H1 (cell line): ENCODE measurements around the gene WLS. TPM values are rescaled to one million over a fixed set of nuclear protein-coding genes. Genes with fewer than 3 reads are reported as not detected.
"Not testable (repeated sequence)": the region's sequence is repeated elsewhere in the genome, so short reads cannot be mapped to it uniquely, and the experiment has no call there.

Experiments
- CTCF ChIA-PET: fragments of 300-600 bp; sonication (Branson Sonifier 250); formaldehyde crosslinking; loops from one replicate; lab custom pipeline; 2021; ENCODE audit not compliant: partially characterized antibody; lab: Charles Lee
- POLR2A ChIA-PET: fragments of 300-600 bp; sonication (Branson Sonifier 250); formaldehyde crosslinking; loops from one replicate; lab custom pipeline; 2021; ENCODE audit warnings: inconsistent platforms; ENCODE audit not compliant: partially characterized antibody; lab: Charles Lee
- DNase-seq, 2 experiments: peaks; one replicate each; pipeline versions ENCODE4 v3.0.0 to v3.0.0-alpha.2; 2010 to 2022; ENCODE audit warnings: low spot score in 2 of 2, low read depth in 1 of 2, mixed read lengths in 1 of 2
- FAIRE-seq: peaks from 2 replicates; lab custom pipeline; 2011; peaks lifted over from hg19 to GRCh38; lab: Jason Lieb, UNC
- H2AFZ ChIP-seq: 2 replicates; pipeline ENCODE4 v1.8.1; 2012; ENCODE audit warnings: low read length, inconsistent platforms
- H2AK5ac ChIP-seq: 2 replicates; pipeline ENCODE4 v1.6.1; 2013; ENCODE audit warnings: low read depth, low read length
- H2BK120ac ChIP-seq: replicated peaks from 2 replicates; pipeline ENCODE3; 2013; ENCODE audit warnings: low read depth, low read length, inconsistent platforms
- H2BK12ac ChIP-seq: 2 replicates; pipeline ENCODE4 v1.6.1; 2013; ENCODE audit warnings: low read depth, low read length
- H2BK15ac ChIP-seq: 2 replicates; pipeline ENCODE4 v1.6.1; 2013; ENCODE audit warnings: low read length
- H2BK20ac ChIP-seq: 2 replicates; pipeline ENCODE4 v1.6.1; 2013; ENCODE audit warnings: low read length
- H2BK5ac ChIP-seq: 2 replicates; pipeline ENCODE4 v1.6.1; 2013; ENCODE audit warnings: low read depth, low read length
- H3K14ac ChIP-seq: 2 replicates; pipeline ENCODE4 v1.6.1; 2013; ENCODE audit warnings: inconsistent platforms; ENCODE audit not compliant: insufficient read length
- H3K18ac ChIP-seq: 2 replicates; pipeline ENCODE4 v1.6.1; 2013; ENCODE audit warnings: low read length; ENCODE audit errors: extremely low read depth
- H3K23ac ChIP-seq: 2 replicates; pipeline ENCODE4 v1.6.1; 2013; ENCODE audit warnings: inconsistent platforms; ENCODE audit not compliant: insufficient read length
- H3K23me2 ChIP-seq: 2 replicates; pipeline ENCODE4 v1.6.1; 2013; ENCODE audit warnings: low read depth, low read length
- H3K27ac ChIP-seq: 2 replicates; pipeline ENCODE4 v1.6.1; 2011; ENCODE audit warnings: low read depth, low read length, inconsistent platforms
- H3K27me3 ChIP-seq, 4 experiments: replicated peaks in 1 of 4; 1 replicate in 1 of 4; 2 replicates in 3 of 4; pipeline versions ENCODE4 v1.6.1 to v1.8.1; 2011 to 2013; ENCODE audit warnings: low read length in 3 of 4, mild to moderate bottlenecking in 3 of 4, inconsistent platforms in 2 of 4, mixed read lengths in 2 of 4, moderate library complexity in 1 of 4; ENCODE audit not compliant: control insufficient read depth in 3 of 4, insufficient read depth in 3 of 4; ENCODE audit errors: extremely low read depth in 1 of 4
- H3K36me3 ChIP-seq, 4 experiments: 2 replicates each; pipeline versions ENCODE4 v1.6.1 to v1.8.1; 2011 to 2013; ENCODE audit warnings: mild to moderate bottlenecking in 4 of 4, low read length in 3 of 4, moderate library complexity in 2 of 4, control low read depth in 1 of 4, inconsistent platforms in 1 of 4; ENCODE audit not compliant: insufficient read depth in 4 of 4, control insufficient read depth in 2 of 4
- H3K4ac ChIP-seq: replicated peaks from 2 replicates; pipeline ENCODE3; 2013; ENCODE audit warnings: low read length, low read depth, mixed read lengths, inconsistent platforms; ENCODE audit not compliant: insufficient read length
- H3K4me1 ChIP-seq, 4 experiments: replicated peaks in 1 of 4; 1 replicate in 1 of 4; 2 replicates in 3 of 4; pipeline versions ENCODE4 v1.6.1 to v1.8.1; 2011 to 2013; ENCODE audit warnings: low read length in 3 of 4, inconsistent platforms in 2 of 4, mixed read lengths in 1 of 4; ENCODE audit not compliant: insufficient read depth in 4 of 4, control insufficient read depth in 3 of 4
- H3K4me2 ChIP-seq, 2 experiments: 2 replicates each; pipeline versions ENCODE4 v1.6.1 to v1.8.1; 2011 to 2013; ENCODE audit warnings: low read depth in 2 of 2, low read length in 2 of 2, control low read depth in 1 of 2, inconsistent platforms in 1 of 2, mild to moderate bottlenecking in 1 of 2; ENCODE audit not compliant: insufficient read depth in 1 of 2
- H3K4me3 ChIP-seq, 4 experiments: fragments of 200-600, 300-600 bp in 1 of 4; sonication (generic), shearing (Covaris generic), sonication (Bioruptor Twin) in 1 of 4; 2 replicates each; pipeline versions ENCODE4 v1.5.1 to v1.8.1; 2011 to 2016; ENCODE audit warnings: low read length in 4 of 4, low read depth in 3 of 4, control low read depth in 2 of 4, inconsistent platforms in 2 of 4, mild to moderate bottlenecking in 2 of 4, mixed read lengths in 1 of 4, moderate library complexity in 1 of 4; ENCODE audit not compliant: insufficient read depth in 2 of 4; ENCODE audit errors: extremely low read depth in 1 of 4
- H3K56ac ChIP-seq: replicated peaks from 2 replicates; pipeline ENCODE3; 2013; ENCODE audit warnings: low read depth, mild to moderate bottlenecking, mixed read lengths, low read length, inconsistent platforms; ENCODE audit not compliant: insufficient read length
- H3K79me1 ChIP-seq: 2 replicates; pipeline ENCODE4 v1.6.1; 2013; ENCODE audit warnings: low read depth, low read length, control low read depth
- H3K79me2 ChIP-seq, 2 experiments: 2 replicates each; pipeline versions ENCODE4 v1.6.1 to v1.8.1; 2012 to 2013; ENCODE audit warnings: low read length in 2 of 2, mild to moderate bottlenecking in 2 of 2, inconsistent platforms in 1 of 2; ENCODE audit not compliant: insufficient read depth in 2 of 2, control insufficient read depth in 1 of 2
- H3K9ac ChIP-seq, 4 experiments: replicated peaks in 1 of 4; 1 replicate in 1 of 4; 2 replicates in 3 of 4; pipeline versions ENCODE4 v1.6.1 to v1.8.1; 2011 to 2013; ENCODE audit warnings: low read depth in 3 of 4, low read length in 3 of 4, control low read depth in 2 of 4, mild to moderate bottlenecking in 2 of 4, moderate library complexity in 2 of 4, inconsistent platforms in 1 of 4; ENCODE audit errors: extremely low read depth in 1 of 4
- H3K9me3 ChIP-seq, 2 experiments: 2 replicates each; pipeline versions ENCODE4 v1.6.1 to v1.8.1; 2012 to 2013; ENCODE audit warnings: mild to moderate bottlenecking in 2 of 2, moderate library complexity in 2 of 2, control low read depth in 1 of 2, inconsistent platforms in 1 of 2, low read depth in 1 of 2, low read length in 1 of 2, mixed read lengths in 1 of 2; ENCODE audit not compliant: insufficient read depth in 2 of 2
- H4K20me1 ChIP-seq, 2 experiments: replicated peaks in 1 of 2; 2 replicates each; pipeline versions ENCODE3 to v1.8.1; 2011 to 2013; ENCODE audit warnings: inconsistent platforms in 2 of 2, low read length in 2 of 2, mild to moderate bottlenecking in 1 of 2; ENCODE audit not compliant: insufficient read depth in 2 of 2, control insufficient read depth in 1 of 2
- H4K5ac ChIP-seq: 2 replicates; pipeline ENCODE4 v1.6.1; 2013; ENCODE audit warnings: low read length, low read depth, mixed read lengths, inconsistent platforms; ENCODE audit not compliant: insufficient read length
- H4K8ac ChIP-seq: 2 replicates; pipeline ENCODE4 v1.8.0; 2013; ENCODE audit warnings: mild to moderate bottlenecking, moderate library complexity, low read length, inconsistent platforms; ENCODE audit not compliant: insufficient read depth; ENCODE audit errors: extremely low read depth
- H4K91ac ChIP-seq: replicated peaks from 2 replicates; pipeline ENCODE3; 2013; ENCODE audit warnings: low read length, mixed read lengths, inconsistent platforms; ENCODE audit not compliant: insufficient read length
- USF2 ChIP-seq: IDR thresholded peaks from 2 replicates; pipeline ENCODE4 v1.6.1; 2011; ENCODE audit warnings: low read length, improper control_type of control experiment
- WGBS, 2 experiments: shearing (Covaris generic) in 1 of 2; methylation state at CpG; one replicate each; pipeline versions ENCODE4 v1.1.6 to v1.1.7; 2013 to 2015; ENCODE audit warnings: low lambda C conversion rate in 2 of 2, mixed read lengths in 2 of 2, inconsistent platforms in 1 of 2, low coverage in 1 of 2, missing lambda C conversion rate in 1 of 2; ENCODE audit not compliant: insufficient replicate concordance in 2 of 2, insufficient coverage in 1 of 2, insufficient read length in 1 of 2; ENCODE audit errors: extremely low coverage in 1 of 2, missing lambda C conversion rate in 1 of 2; 5-methylcytosine and 5-hydroxymethylcytosine counted together
- polyA plus RNA-seq, 7 experiments: library from polyadenylated mRNA; depleted of rRNA in 3 of 7; stranded (reverse) in 5 of 7; unstranded in 2 of 7; fragments of >200 nt in 5 of 7; fragments of 200-250 nt in 2 of 7; gene quantifications; 1 replicate in 5 of 7; 2 replicates in 1 of 7; 4 replicates in 1 of 7; pipeline versions ENCODE4 v1.2.1 to v1.2.3, GENCODE V29; 2011 to 2013; ENCODE audit warnings: missing spikeins in 2 of 7, mixed read lengths in 2 of 7
- total RNA-seq: library from RNA; stranded (reverse); fragmentation: NEBNext Ultra II Directional; extraction: Animal tissue kit (Norgen Biotek cat#: 25700); gene quantifications from 2 replicates; pipeline ENCODE4 v1.2.1, GENCODE V29; 2021

WLS gene
- total and polyA plus RNA-seq, 2 of the 8 experiments (the other 6 are each of a cell fraction or from before 2014, with no cell fraction given) = 1.2 to 2.7 TPM

- H2BK5ac ChIP-seq, H3K4ac ChIP-seq, H3K23ac ChIP-seq, H4K5ac ChIP-seq, H4K20me1 ChIP-seq, H2BK120ac ChIP-seq, H3K9ac ChIP-seq, H3K56ac ChIP-seq, H3K27ac ChIP-seq, H3K9me3 ChIP-seq, H3K4me2 ChIP-seq, H3K18ac ChIP-seq, DNase-seq, H4K91ac ChIP-seq, H2BK12ac ChIP-seq, H3K4me3 ChIP-seq, H3K27me3 ChIP-seq, H2BK15ac ChIP-seq, H3K4me1 ChIP-seq, POLR2A ChIA-PET, H3K79me2 ChIP-seq, H3K23me2 ChIP-seq, H3K36me3 ChIP-seq, H2AK5ac ChIP-seq, H3K14ac ChIP-seq, H2BK20ac ChIP-seq, H4K8ac ChIP-seq, FAIRE-seq, H3K79me1 ChIP-seq: not testable (repeated sequence)
- 81% methylated on average over 5 of the region's 5 CpGs; no CpG with 5 or more reads in 1 of the 2 experiments for WGBS, 2 experiments
- CTCF ChIA-PET = interaction anchor here (0.5 to 1.1 kb wide), 3 partner anchors 15 to 415 kb away, joined by 3 read pairs; no protein-coding TSS in a partner anchor
- 0 out of 2 replicates have a peak, but pooled peaks have one; percentile 8 for TF ChIP-seq USF2
- H2AFZ ChIP-seq = peak overlapping the region; percentile 85; the same call in 1 of the 2 replicates
Measured at GRCh38 chr1:68256824-68257223, 24.5 kb upstream of the WLS start.
